ENCODE measurements around the gene MACROD2. TPM values are rescaled to one million over a fixed set of nuclear protein-coding genes. Genes with fewer than 3 reads are reported as not detected.

Gene MACROD2
- total RNA-seq, 4 donors from 2014 or later = 1.8 to 4.8 (median 2.9) TPM

GRCh38 chr20:15496501-15497039 lies 1501.3 kb downstream of the MACROD2 start:
- Histone ChIP-seq H3K4me3 (no peak overlapping the region), H3K27me3 (no peaks in the 10 kb centered on the region), H3K36me3 (no peaks in the 10 kb centered on the region), H3K4me1 (no peaks in the 10 kb centered on the region), H3K27ac (no peak overlapping the region), H3K9me3 (no peaks in the 10 kb centered on the region)
- intact Hi-C loops (cut with DNase I) = no loop called here
- 71 to 81% methylated on average over 3 of the region's 3 CpGs for WGBS, 2 donors
- no peak for DNase-seq
- no peak for TF ChIP-seq POLR2A (IDR thresholded peaks at IDR 0.05)
- no peak for TF ChIP-seq CTCF (IDR thresholded peaks at IDR 0.05)

GRCh38 chr20:15498926-15499325 lies 1503.6 kb downstream of the MACROD2 start:
- intact Hi-C loops (cut with DNase I) = no loop called here
- TF ChIP-seq POLR2A (IDR thresholded peaks at IDR 0.05) (no peak), CTCF (IDR thresholded peaks at IDR 0.05) (no peak)
- Histone ChIP-seq H3K36me3 (no peaks in the 10 kb centered on the region), H3K9me3 (no peaks in the 10 kb centered on the region), H3K27ac (no peak overlapping the region), H3K27me3 (no peaks in the 10 kb centered on the region), H3K4me1 (no peaks in the 10 kb centered on the region), H3K4me3 (no peak overlapping the region)
- 94 to 96% methylated on average over 2 of the region's 2 CpGs for WGBS, 2 donors
- no peak for DNase-seq

- Histone ChIP-seq H3K36me3 (no peaks in the 10 kb centered on the region), H3K4me1 (no peaks in the 10 kb centered on the region), H3K27me3 (no peaks in the 10 kb centered on the region), H3K27ac (no peak overlapping the region), H3K9me3 (no peaks in the 10 kb centered on the region), H3K4me3 (no peak overlapping the region)
- no peak for DNase-seq
- 68 to 75% methylated on average over 5 of the region's 5 CpGs for WGBS, 2 donors
- intact Hi-C loops (cut with DNase I) = no loop called here
- TF ChIP-seq CTCF (IDR thresholded peaks at IDR 0.05) = no peak
- no peak for TF ChIP-seq POLR2A (IDR thresholded peaks at IDR 0.05)
Observed at GRCh38 chr20:15506311-15506710, 1511.0 kb downstream of the MACROD2 start.

GRCh38 chr20:15507151-15507550 lies 1511.8 kb downstream of the MACROD2 start:
- no peak for DNase-seq
- no peaks in the 10 kb centered on the region for H3K27me3 ChIP-seq
- no peak overlapping the region for H3K4me3 ChIP-seq
- no peak overlapping the region for H3K27ac ChIP-seq
- no peak for TF ChIP-seq CTCF (IDR thresholded peaks at IDR 0.05)
- TF ChIP-seq POLR2A (IDR thresholded peaks at IDR 0.05) = no peak
- intact Hi-C loops (cut with DNase I) = no loop called here
- H3K36me3 ChIP-seq = no peaks in the 10 kb centered on the region
- H3K9me3 ChIP-seq = no peaks in the 10 kb centered on the region
- H3K4me1 ChIP-seq = no peaks in the 10 kb centered on the region
- 89 to 97% methylated on average over 3 of the region's 3 CpGs for WGBS, 2 donors

GRCh38 chr20:15511551-15511950 lies 1516.2 kb downstream of the MACROD2 start:
- Histone ChIP-seq H3K36me3 (no peaks in the 10 kb centered on the region), H3K27ac (no peak overlapping the region), H3K27me3 (no peaks in the 10 kb centered on the region), H3K4me1 (no peaks in the 10 kb centered on the region), H3K4me3 (no peak overlapping the region), H3K9me3 (no peaks in the 10 kb centered on the region)
- DNase-seq = no peak
- WGBS, 2 donors = 91 to 93% methylated on average over 1 of the region's 1 CpG
- TF ChIP-seq POLR2A (IDR thresholded peaks at IDR 0.05) (no peak), CTCF (IDR thresholded peaks at IDR 0.05) (no peak)
- intact Hi-C loops (cut with DNase I) = no loop called here
